NCI-H2227 (cell line): ENCODE results near the gene BMPER.

ENCODE experiments used
- DNase-seq: peaks from one replicate; lab custom pipeline; 2025; ENCODE audit not compliant: unreplicated experiment; lab: John Stamatoyannopoulos, UW

The BMPER gene

DNA sequence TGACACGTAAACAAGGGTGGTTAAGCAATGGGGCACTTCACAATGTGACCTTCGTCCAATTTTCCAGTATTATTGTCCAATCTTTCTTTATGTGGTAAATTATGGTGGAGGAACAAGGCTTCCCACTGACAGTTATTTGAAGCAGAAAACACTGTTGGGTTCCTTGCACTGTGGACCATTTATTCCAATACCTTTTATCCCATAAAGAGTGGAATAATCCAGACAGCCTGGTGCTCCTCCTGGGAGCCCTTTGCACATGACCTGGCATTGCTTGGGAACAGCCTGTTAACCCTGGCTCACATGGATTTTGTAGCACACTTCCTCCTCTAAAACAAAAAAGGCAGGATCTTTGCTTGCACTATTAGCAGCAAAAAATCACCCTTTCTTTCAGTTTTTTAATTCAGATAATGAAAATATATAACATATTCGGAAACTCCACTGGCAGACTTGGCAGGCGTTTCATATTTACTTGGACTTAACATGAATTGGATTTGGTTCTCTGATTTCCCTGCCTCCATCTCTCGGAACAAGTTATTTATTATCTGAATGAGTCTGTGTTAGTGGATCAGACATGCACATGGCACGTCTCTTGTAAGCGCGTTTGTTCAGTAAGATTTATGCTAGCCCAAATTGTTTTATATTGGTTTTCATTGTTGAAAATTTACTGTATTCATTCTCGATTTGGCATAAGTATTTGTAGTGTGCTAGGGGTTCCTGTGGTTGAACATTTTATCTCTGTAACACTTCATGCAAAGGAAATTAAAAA, 59.3 kb downstream of the BMPER start:
- DNase-seq: peak; percentile 25

DNA sequence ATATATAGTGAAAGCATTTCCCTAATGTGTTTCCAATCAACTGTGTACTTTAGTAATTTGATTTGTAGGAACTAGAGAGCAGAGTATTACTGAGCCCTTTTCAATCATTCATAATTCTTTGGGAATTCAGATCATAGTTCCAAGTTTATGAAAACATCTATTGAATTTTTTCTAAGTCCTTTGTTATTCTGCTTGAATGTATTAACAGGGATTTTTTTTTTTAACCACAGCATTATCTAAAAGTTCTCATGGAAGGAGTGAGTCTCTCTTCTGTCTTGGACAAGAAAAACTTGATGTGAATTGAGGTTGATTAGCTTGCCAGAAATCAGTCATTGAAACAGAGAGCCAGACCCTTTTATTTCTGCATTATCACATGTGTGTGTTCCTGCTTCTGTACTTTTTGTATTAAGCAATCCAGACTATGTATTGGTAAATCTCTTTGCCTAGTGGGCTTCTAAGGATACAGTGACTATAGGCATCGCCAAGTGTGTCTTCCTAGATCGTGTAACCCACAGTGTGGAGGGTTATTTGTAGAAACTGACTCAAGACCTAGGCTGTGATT, 59.9 kb downstream of the BMPER start:
- DNase-seq: no peak

DNA sequence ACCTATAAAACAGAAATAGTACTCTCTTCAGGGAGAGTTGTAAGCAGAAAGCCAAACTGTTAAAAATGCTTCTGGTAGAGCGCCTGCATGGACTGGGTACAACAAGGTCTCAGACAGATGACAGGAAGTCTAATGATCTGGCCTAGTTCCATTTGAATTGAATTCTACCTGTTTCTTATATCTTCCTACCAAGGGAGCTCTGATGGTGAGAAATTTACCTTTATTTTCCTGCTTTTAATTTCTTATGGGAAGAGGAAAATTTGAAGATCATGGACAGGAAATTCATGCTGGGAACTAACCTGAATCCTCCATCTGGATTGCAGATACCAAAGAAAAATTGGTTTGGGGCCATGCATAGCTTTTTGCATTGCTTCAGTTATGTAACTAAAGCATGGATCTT, 63.3 kb downstream of the BMPER start:
- no peak for DNase-seq

DNA sequence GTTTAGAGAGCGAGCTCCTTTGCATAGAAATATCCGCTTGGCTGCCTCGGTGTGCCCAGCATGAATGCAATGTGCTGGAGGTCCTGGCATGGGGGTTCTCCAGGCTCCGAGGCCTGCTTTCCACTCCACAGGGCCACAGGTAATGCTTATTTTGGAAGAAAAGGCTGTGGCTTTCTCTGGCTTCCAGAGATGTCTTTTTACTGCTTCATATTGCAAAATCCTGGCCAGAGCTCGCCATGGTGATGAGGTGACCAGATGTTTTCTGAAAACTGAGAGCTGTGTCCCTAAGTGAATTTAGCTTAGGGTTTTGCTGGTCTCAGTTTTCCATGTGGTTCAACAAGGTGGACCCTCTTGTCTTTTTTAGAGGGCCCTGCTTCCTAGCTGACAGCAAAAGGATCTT, 65.2 kb downstream of the BMPER start:
- DNase-seq: no peak

DNA sequence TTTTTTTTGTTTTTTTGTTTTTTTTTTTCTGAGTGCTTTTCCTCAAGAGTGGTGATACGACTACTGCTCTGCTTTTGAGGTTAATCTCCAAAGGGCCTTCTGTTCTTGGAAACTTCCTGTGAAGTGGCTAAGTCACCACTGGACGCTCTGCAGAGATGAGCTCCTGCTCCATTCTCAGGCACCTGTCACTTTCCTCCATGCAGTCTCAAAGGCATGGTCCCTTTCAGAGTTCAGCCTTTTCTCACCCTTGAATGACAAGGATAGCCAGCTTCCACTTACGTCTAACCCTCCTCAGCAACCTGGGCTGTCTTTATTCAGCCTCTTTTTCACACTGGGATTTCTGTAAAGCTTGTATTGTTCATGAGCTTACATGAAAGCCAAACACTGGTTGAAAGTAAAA, 65.8 kb downstream of the BMPER start:
- no peak for DNase-seq

DNA sequence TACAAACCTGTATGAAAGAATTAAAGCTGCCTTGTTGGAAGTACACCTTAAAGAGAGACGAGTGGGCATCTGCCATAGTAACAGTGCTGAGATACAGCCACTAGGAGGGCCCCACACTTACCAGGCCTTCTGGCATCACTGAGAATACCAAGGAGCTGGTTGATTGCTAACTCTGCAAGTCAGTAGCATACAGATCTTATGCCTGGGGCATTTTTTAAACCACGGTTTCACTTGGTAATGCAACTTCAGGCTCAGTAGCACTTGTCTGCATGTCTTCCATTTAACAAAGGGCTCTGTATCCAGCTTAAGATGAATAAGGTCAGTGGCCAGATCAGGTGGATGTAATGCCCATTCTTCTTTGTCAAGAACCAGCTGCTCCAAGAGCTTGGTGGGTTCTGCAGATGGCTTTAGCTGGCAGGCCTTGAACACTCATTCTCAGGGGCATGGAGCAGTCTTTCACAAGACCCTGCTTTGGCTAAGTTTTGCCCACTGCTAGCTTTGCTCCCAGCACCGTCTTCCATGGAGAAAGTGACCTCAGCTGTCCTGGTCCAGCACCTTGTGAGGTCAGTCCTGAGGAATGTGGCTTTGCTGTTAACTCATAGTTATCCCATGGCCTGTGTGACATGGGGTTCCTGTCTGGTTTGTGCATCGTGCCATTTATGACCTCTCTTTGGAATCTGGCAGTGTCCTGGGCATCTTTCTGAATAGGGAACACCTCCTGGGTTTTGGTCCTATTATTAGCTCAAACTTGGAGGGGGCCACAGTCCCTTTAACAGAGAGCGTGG, 68.1 kb downstream of the BMPER start:
- no peak for DNase-seq

DNA sequence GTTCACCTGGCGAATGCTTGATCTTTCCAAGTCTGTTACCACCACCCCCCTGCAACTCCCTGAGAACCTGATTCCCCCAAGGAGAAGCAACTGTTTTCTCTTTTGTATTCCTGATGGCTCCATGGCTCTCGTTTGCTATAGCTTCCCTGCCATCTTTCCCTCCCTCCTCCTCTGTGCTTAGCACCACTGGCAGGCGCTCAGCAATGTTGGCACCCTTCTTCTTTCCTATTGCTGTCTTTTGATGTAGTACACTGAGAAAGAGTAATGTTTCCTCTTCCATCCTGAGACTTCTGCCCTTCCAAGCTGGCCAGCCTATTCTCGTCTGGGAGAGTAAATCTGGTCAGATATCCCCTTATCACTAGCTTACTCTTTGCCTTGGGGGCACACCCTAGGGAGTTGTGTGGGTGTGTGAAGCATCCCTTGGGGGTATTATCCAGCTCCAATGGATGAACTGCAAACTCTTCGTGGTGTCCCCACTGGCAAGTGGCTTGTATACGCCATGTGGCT, 74.0 kb downstream of the BMPER start:
- no peak for DNase-seq

DNA sequence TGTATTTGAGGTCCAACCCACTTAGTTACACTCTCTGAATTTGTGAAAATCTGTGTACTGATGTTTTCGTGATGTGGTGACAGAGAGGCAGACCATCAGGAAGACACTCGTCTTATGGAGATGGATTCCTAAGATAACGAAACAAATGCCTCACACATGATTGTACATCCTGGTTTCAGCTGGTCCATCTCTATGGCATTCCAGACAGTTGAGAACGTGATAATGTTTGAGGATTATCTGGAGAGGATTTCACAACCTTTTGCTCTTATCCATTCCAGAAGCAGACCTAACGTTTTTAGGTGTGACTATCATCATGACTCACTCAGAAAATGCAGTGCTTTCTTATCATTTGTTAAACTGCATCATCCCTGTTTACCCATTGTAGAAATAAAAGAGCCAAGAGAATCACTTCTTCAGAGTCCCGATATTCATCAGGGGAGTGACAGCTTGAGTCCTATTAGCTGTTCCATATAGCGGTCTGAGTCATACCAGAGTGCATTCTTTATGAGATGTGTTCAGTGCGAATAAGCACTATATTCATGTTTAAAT, 74.5 kb downstream of the BMPER start:
- no peak for DNase-seq

DNA sequence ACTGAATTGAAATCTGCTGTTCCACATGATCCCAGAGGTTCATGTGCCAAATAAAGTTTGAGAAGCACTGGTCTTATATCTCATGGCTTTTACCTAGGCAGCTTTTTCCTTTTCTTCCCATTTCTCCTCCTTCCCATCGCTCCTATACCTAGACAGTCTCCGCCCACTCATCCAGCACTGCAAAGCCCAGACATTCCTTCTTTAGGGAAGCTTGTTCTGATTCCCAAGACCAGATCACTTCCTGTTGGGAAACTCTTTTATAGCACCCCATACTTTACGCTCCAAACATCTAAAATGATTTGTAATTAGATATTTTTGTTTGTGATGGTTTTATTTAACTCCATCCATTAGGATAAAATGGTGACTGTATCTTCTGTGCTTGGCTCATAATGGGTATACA, 75.9 kb downstream of the BMPER start:
- DNase-seq: no peak

DNA sequence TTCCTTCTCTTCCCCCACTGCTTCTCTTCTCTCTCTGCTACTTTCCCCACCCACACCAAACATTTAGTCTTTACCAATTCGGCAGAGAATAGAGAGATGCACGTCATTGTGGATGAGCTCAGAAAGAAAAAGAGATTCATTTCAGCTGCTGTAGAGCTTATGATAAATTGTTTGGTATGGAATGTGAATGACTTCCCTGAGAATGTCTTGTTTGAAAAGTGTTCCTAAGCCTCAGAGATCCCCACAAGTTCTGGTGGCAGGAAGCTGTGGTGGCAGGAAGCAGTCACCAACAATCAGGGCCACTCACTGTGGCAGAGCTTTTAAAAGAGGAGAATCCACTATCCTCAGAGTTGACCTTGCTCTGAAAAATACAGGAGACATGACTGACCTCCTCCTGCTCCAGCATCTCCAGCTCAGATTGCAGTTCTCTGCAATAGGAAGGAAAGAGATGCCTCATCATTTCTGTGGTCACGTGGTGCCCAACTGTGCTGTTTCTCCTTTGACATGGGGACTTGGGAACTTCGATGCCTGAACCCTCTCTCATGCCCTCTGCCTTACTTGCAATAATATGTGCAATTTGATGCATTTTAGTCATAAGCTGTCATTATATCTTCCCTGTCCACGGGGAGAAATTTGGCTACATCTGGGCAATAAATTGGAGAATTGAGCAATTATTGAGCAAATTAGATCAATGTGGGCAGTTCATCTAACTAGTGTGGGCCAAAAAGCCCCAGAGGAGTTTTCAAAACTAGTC, 76.5 kb downstream of the BMPER start:
- no peak for DNase-seq

DNA sequence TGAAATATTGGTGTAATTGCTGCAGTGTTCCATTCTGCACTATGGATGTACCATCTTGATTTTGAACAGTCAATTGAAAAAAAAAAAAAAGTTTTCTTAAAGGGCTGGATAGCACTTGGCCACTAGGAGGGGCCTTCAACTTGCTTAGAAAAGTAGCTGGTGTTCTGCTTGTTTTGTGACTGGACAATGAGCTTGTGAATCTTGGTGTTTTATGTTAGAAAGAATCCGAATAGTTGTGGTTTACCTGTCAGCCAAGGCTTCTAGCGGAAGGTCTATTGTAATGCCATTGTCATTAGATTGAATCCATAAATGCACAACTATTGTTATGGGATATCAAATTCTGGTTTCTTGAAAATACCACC, 77.1 kb downstream of the BMPER start:
- DNase-seq: no peak

DNA sequence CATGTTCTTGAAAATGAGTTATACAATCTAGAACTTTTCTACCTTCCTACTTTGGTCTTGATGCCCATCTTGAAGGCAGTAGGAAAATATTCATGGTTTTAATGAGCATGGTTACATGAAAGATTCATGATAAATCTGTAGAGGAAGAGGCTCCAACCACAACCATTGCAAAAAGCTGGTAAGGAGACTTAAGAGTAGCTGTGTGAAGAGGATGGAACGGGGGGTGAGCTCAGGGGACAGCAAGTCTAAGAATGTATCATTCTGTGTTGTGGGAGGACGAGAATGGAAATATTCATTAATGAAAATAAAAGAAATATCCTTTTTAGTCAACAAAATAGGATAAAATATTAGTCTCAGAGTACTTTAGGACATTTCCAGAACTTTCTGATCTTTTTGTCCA, 81.1 kb downstream of the BMPER start:
- no peak for DNase-seq

DNA sequence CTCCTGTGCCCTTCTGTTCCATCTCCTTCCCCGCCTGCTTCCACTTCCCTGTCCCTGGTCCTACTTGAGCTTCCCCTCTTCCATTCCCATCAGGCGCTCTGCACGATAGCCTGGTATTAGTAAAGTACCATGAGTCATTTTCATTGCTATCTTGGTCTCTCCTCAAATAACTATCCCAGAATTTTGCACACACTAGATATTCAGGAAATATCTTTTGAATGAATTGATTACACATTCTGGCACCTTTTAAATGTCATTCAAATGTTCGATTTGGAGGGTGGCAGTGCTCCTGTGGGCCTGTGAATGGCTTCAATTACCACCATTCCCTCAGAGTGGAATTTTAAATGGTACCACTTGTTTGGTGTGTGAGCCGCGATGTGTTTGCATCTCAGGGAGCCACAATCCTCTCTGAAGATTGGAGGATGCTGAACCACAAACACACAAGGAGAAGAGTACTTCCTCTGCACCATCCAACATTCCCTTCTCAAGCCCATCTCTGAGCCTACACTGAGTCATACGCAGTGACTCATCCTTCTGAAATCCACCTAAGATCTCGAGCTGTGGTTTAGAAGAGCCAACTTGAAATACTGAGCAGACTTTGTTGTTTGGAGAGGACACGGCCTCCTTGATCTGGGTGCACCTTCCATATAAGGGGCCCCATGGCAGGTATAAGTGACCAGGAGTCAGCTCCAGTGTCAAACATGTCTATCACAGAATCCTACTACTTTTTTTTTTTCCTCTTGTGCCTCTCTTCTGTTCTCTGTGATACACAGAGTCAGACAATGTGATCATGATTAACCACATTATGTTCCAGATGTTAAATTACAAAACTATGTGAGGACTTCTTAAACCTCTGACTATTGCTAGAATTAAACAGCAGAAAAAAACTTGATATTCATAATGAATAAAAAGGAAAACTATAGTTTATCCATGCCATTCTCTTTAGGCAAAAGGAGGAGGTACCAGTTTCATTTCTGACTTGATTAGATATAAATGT, 81.9 kb downstream of the BMPER start:
- DNase-seq: no peak

DNA sequence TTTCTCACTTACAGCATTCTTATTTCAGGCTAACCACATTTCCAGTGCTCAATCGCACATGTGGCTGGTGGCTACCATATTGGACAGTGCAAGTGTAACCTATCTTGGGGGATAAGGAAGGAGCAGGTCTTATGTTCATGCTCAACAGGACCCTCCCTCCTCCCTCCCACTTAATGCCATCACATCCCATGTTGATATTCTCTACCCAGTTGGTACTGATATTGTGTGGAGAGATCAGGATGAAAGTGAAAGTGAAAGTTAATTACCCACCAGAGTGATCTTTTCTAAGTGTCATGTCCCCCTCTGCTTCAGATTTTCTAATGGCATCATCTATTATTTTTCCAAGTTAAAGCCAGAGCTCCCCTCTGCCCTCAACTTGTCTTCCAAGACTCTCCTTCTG, 91.6 kb downstream of the BMPER start:
- DNase-seq: no peak

DNA sequence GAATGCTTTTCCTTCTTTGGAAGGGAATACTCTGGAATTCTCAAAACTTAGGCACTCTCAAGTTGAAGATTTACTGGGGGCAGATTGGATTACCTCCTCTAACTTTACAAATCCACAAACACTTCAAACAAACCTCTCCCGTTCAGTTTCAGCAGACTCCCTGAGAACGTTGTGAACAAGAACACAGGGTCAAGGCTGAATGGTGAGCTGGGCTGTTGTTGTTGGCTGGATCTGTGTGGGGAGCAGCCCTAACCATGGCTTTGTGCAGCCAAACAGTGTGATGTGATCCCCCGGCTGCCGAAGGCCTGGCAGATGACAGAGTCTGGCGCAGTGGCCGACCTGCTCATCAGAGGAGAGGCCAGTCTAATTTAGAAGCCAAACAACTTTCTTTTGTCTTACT, 93.1 kb downstream of the BMPER start:
- DNase-seq: no peak

DNA sequence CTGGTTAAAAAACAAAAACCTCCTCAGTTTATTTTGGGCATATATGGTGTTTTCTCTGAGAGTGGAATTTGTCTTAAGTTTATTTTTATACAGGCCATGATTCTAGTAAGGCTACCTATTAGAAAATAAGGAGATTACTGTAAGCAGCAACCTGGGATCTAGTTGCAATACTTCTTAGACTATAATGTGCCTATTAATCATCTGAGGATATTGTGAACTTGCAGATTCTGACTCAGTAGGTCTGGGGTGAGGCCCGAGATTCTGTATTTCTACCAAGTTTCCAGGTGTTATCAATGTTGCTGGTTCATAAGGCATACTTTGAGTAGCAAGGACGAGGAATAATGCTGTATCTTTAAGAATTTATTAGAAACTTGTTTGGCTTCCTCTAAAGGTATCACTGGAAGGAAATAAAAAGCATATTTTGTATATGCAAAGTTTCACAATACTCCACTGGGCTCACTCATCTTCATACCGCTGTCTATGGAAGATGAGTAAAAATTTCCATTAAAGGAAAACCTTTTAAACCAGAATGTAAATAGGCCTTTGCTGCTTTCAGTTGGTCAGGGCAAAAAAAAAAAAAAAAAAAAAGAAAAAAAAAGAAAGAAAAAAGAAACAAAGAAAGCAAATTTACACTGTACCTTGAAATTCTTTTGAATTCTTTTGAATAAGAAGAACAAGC, 105.8 kb downstream of the BMPER start:
- DNase-seq: no peak

DNA sequence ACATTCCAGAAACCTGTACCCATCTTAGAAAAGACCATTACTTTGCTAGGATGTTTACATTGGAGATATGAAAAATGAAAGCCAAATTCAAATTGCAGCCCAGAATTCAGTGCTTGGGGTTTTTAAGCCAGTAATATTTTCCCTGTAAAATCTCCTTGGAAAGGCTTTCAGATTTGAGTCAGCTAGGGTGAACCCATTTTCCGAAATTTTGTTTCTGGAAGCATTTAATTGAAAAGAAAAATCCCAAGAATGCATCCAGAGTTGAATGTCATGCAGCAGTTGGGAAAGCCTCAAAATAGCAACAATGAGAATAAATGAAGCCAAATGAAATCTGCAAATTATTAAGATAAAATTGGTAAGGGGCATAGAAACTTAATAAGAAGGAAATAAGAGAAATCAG, 106.4 kb downstream of the BMPER start:
- DNase-seq: no peak

DNA sequence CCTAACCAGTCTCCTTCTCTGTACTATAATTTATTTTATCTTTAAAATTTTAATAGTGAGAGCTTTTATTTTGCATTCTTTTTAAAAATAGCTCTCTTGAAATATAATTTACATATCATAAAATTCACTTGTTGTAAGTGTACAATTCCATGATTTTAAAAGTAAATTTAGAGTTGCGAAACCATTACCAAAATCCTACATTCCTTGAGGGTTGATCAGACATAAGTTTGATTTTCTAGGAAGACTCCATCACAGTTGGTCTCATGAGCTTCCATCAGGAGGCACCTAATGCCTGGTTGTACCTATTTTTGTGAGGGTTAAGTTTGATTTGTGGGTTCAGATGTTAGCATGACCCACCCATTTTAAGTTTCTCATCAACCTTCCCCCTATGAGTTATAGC, 108.1 kb downstream of the BMPER start:
- DNase-seq: no peak

DNA sequence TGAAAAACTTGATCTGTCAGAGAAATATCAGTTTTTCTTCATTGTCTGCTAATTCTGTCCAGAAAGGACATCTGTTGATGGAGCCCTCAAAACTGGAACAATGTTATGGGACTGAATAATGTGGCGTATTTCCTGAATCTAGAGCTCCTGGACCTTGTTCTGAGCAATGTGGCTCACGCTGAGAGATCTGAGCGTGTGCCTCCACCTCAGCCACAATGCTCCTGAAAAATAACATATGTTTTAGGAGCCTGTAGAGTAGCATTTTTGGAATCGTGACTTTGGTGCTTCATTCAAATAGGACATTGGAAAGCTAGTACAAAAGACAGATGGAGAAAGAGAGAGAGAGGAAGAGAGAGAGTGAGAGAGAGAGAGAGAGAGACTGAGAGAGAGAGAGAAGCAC, 110.3 kb downstream of the BMPER start:
- no peak for DNase-seq
